Esophagus muscularis mucosa (tissue), 3 donors: ENCODE results near the gene IPO11.

Experiments
- POLR2A ChIP-seq: fragments of 450-650 bp; IDR thresholded peaks from one replicate; pipeline ENCODE4 v1.6.1; 2017; ENCODE audit warnings: antibody characterized with exemption, moderate library complexity, mild to moderate bottlenecking, low read depth
- POLR2AphosphoS5 ChIP-seq, 2 donors: sonication (generic); formaldehyde crosslinking; IDR thresholded peaks; one replicate each; pipeline ENCODE4 v1.6.1; 2017; ENCODE audit warnings: antibody characterized with exemption in 2 of 2
- TF ChIP-seq, protein P1 (sequence below), 3 experiments: fragments of 200-600 bp in 2 of 3; fragments of 450-650 bp in 1 of 3; sonication (generic) in 2 of 3; IDR thresholded peaks; one replicate each; pipeline ENCODE4 v1.5.1; 2017 to 2019; ENCODE audit warnings: antibody characterized with exemption in 3 of 3, mild to moderate bottlenecking in 2 of 3, moderate library complexity in 1 of 3

DNA sequence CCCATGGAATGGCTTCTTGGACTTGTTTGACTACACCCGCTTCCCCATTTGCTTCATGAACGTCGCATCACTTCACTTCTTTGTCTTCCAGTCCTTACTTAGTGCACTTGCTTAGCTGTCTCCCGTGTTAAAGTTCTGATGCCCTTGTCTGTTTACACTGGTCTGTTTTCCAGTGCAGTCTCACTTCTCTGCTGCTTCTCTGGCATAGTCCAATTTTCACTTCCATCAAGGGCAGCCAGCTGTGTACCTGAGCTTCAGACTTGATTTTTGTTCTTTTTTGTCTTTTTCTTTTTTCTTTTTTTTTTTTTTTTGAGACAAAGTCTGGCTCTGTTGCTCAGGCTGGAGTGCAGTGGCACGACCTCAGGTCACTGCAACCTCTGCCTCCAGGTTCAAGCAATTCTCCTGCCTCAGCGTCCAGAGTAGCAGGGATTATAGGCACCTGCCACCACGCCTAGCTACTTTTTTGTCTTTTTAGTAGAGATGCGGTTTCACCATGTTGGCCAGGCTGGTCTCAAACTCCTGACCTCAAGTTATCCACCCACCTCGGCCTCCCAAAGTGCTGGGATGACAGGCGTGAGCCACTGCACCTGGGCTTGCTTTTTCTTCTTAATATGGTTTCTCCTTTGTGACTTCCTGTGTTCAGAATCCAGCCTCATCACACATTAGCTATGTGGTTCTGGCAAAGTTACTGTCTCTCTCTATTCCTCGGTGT, 241.5 kb downstream of the IPO11 start:
- TF ChIP-seq, protein P1, sequence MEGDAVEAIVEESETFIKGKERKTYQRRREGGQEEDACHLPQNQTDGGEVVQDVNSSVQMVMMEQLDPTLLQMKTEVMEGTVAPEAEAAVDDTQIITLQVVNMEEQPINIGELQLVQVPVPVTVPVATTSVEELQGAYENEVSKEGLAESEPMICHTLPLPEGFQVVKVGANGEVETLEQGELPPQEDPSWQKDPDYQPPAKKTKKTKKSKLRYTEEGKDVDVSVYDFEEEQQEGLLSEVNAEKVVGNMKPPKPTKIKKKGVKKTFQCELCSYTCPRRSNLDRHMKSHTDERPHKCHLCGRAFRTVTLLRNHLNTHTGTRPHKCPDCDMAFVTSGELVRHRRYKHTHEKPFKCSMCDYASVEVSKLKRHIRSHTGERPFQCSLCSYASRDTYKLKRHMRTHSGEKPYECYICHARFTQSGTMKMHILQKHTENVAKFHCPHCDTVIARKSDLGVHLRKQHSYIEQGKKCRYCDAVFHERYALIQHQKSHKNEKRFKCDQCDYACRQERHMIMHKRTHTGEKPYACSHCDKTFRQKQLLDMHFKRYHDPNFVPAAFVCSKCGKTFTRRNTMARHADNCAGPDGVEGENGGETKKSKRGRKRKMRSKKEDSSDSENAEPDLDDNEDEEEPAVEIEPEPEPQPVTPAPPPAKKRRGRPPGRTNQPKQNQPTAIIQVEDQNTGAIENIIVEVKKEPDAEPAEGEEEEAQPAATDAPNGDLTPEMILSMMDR (IDR thresholded peaks at IDR 0.05) = no peak
- no peak for TF ChIP-seq POLR2AphosphoS5 (IDR thresholded peaks at IDR 0.05)
- TF ChIP-seq POLR2A = no peak
